ENCODE data around the gene TFEB.

Gene TFEB

GRCh38 chr6:41779336-41779735 is 43.9 kb upstream of the TFEB start:
- Histone ChIP-seq H3K4me3 (ENCODE audit: low read length) (peak overlapping the region; percentile 82), H3K4me2 (ENCODE audit: low read length) (peak overlapping the region; percentile 86), H3K27ac (ENCODE audit: low read depth, low read length) (no peak overlapping the region), H3K79me2 (ENCODE audit: control insufficient read depth, low read length) (peaks cover 7% of the 10 kb centered on the region), H3K9me3 (ENCODE audit: control insufficient read depth, insufficient read depth, low read length) (no peaks in the 10 kb centered on the region), H4K20me1 (ENCODE audit: control insufficient read depth, insufficient read depth, low read depth, low read length) (no peaks in the 10 kb centered on the region), H3K27me3 (ENCODE audit: control insufficient read depth, low read length) (peaks cover 4% of the 10 kb centered on the region), H3F3A (ENCODE audit: control insufficient read depth, insufficient read depth) (peaks cover 12% of the 10 kb centered on the region), H3K9me2 (replicated peaks; ENCODE audit: control insufficient read depth, low read length) (no peaks in the 10 kb centered on the region), H3K4me1 (ENCODE audit: control insufficient read depth, low read length) (peaks cover 24% of the 10 kb centered on the region), H3K36me3 (ENCODE audit: control insufficient read depth, low read length) (peaks cover 10% of the 10 kb centered on the region)
- TF ChIP-seq CTCF (IDR thresholded peaks at IDR 0.05; ENCODE audit: low read depth, low read length, poor library complexity, severe bottlenecking) (no peak), EZH2phosphoT487 (IDR thresholded peaks at IDR 0.05; ENCODE audit: borderline replicate concordance, low read length) (no peak)

- Histone ChIP-seq H3K27me3 (ENCODE audit: control insufficient read depth, low read length) (peaks cover 4% of the 10 kb centered on the region), H3K4me1 (ENCODE audit: control insufficient read depth, low read length) (peaks cover 21% of the 10 kb centered on the region), H3K9me2 (replicated peaks; ENCODE audit: control insufficient read depth, low read length) (no peaks in the 10 kb centered on the region), H3F3A (ENCODE audit: control insufficient read depth, insufficient read depth) (peaks cover 12% of the 10 kb centered on the region), H3K4me2 (ENCODE audit: low read length) (peak overlapping the region; percentile 86), H3K4me3 (ENCODE audit: low read length) (peak overlapping the region; percentile 82), H4K20me1 (ENCODE audit: control insufficient read depth, insufficient read depth, low read depth, low read length) (no peaks in the 10 kb centered on the region), H3K36me3 (ENCODE audit: control insufficient read depth, low read length) (peaks cover 10% of the 10 kb centered on the region), H3K79me2 (ENCODE audit: control insufficient read depth, low read length) (peaks cover 7% of the 10 kb centered on the region), H3K27ac (ENCODE audit: low read depth, low read length) (no peak overlapping the region), H3K9me3 (ENCODE audit: control insufficient read depth, insufficient read depth, low read length) (no peaks in the 10 kb centered on the region)
- TF ChIP-seq CTCF (IDR thresholded peaks at IDR 0.05; ENCODE audit: low read depth, low read length, poor library complexity, severe bottlenecking) = no peak
- TF ChIP-seq EZH2phosphoT487 (IDR thresholded peaks at IDR 0.05; ENCODE audit: borderline replicate concordance, low read length) = no peak
Observed at GRCh38 chr6:41778895-41779294, 43.5 kb upstream of the TFEB start.

- TF ChIP-seq EZH2phosphoT487 (IDR thresholded peaks at IDR 0.05; ENCODE audit: borderline replicate concordance, low read length) (no peak), CTCF (IDR thresholded peaks at IDR 0.05; ENCODE audit: low read depth, low read length, poor library complexity, severe bottlenecking) (no peak)
- Histone ChIP-seq H4K20me1 (ENCODE audit: control insufficient read depth, insufficient read depth, low read depth, low read length) (no peaks in the 10 kb centered on the region), H3K4me1 (ENCODE audit: control insufficient read depth, low read length) (peaks cover 21% of the 10 kb centered on the region), H3F3A (ENCODE audit: control insufficient read depth, insufficient read depth) (peaks cover 12% of the 10 kb centered on the region), H3K36me3 (ENCODE audit: control insufficient read depth, low read length) (peaks cover 11% of the 10 kb centered on the region), H3K9me3 (ENCODE audit: control insufficient read depth, insufficient read depth, low read length) (no peaks in the 10 kb centered on the region), H3K4me3 (ENCODE audit: low read length) (no peak overlapping the region), H3K4me2 (ENCODE audit: low read length) (no peak overlapping the region), H3K79me2 (ENCODE audit: control insufficient read depth, low read length) (peaks cover 7% of the 10 kb centered on the region), H3K9me2 (replicated peaks; ENCODE audit: control insufficient read depth, low read length) (no peaks in the 10 kb centered on the region), H3K27ac (ENCODE audit: low read depth, low read length) (no peak overlapping the region), H3K27me3 (ENCODE audit: control insufficient read depth, low read length) (peaks cover 4% of the 10 kb centered on the region)
Observed at GRCh38 chr6:41777551-41778285, 42.3 kb upstream of the TFEB start.

Measured in DOHH2 (cell line).